Upper lobe of right lung (tissue), 1 donor: ENCODE measurements around the gene PTPRG. TPM values are rescaled to one million over a fixed set of nuclear protein-coding genes. Genes with fewer than 3 reads are reported as not detected.
A peak's percentile ranks its signal among the peaks of the same experiment; 100 is the strongest.

Experiments used
- ATAC-seq: fragments of 200-7000 bp; cut with Tn5 transposase; one replicate; pipeline ENCODE4 v1.9.1; 2020; ENCODE audit warnings: mild to moderate bottlenecking, moderate library complexity
- DNase-seq: peaks from one replicate; pipeline ENCODE4 v3.0.0-alpha.2; 2020
- H3K27ac ChIP-seq: fragments of 200-600 bp; one replicate; pipeline ENCODE4 v1.8.0; 2022
- H3K27me3 ChIP-seq: fragments of 200-600 bp; one replicate; pipeline ENCODE4 v1.8.0; 2022; ENCODE audit warnings: mild to moderate bottlenecking
- H3K36me3 ChIP-seq: fragments of 200-600 bp; one replicate; pipeline ENCODE4 v1.8.0; 2022
- H3K4me1 ChIP-seq: fragments of 200-600 bp; one replicate; pipeline ENCODE4 v1.8.0; 2022
- H3K4me3 ChIP-seq: fragments of 200-600 bp; one replicate; pipeline ENCODE4 v1.8.0; 2022; ENCODE audit warnings: mild to moderate bottlenecking
- H3K9me3 ChIP-seq: fragments of 200-600 bp; one replicate; pipeline ENCODE4 v1.8.0; 2022
- CTCF ChIP-seq: fragments of 200-600 bp; IDR thresholded peaks from one replicate; pipeline ENCODE4 v1.8.0; 2022; ENCODE audit warnings: antibody characterized with exemption
- intact Hi-C: fragments of 100-400 bp; cut with DNase I; formaldehyde crosslinking; loops from one replicate; pipeline ENCODE4 v1.11.0; 2022
- total RNA-seq: library from RNA; stranded (reverse); fragmentation: NEBNext Ultra II Directional; extraction: Animal tissue kit (Norgen Biotek cat#: 25700); gene quantifications from one replicate; pipeline ENCODE4 v1.2.1, GENCODE V29; 2021
- donor health status: DM: no; HTN: yes; CAD: no; lungs with severe emphysema.

The PTPRG gene
- total RNA-seq, 1 donor from 2014 or later = 86.7 TPM

DNA sequence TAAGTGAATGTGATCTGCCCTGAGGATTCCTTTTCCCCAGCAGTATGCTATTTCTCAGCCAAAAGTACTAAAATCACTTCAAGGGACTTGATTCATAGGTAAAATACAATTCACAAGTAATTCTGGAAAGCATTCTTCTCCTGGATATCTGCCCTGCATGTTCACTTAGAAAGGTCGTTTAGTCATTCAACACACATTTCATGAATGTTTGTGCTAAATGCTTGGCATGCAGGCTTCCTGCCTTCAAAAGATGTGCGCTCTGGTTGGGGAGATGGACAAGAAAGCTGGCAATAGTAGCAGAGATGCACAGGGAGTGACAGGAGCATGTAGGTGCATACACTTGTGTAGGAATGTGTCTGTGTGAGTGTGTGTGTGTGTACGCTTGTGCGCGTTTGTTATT is 360.7 kb downstream of the PTPRG start:
- TF ChIP-seq CTCF = no peak
- Histone ChIP-seq H3K27me3 (no peaks in the 10 kb centered on the region), H3K4me1 (peaks cover 22% of the 10 kb centered on the region), H3K9me3 (no peaks in the 10 kb centered on the region), H3K27ac (no peak overlapping the region), H3K36me3 (no peaks in the 10 kb centered on the region), H3K4me3 (no peak overlapping the region)
- ATAC-seq = no peak
- intact Hi-C loops = no loop called here
- no peak for DNase-seq

DNA sequence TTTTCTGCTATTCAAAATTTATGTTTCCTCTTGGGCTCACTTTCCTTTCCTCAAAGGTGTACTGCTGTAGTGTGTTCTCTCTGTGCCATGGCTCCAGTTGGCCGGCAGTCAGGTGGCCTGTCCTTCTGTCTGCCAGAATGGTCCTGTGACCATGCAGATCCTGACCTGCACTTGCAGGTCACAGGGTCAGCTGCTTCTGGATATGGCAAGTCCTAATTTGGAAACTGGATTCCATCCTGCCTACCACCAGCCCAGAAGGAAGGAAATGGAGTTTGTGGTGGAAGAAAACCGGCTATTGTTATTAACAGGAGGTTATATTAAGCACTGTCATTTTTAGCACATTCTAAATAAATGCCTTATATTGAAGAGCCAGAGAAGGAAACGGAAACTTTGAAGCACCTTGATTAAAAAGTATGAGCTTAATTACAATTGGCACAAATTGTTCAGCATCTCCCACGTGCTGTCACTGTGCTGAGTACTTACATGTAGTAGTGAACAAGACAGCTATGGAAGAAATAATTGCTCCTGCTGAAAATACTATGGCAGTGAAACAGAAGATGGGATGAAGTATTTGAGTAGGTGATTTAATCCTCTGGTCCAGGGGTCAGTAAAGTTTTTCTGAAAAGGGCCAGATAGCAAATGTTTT is 362.8 kb downstream of the PTPRG start:
- DNase-seq (no peak), ATAC-seq (no peak)
- H3K4me1 ChIP-seq = peaks cover 24% of the 10 kb centered on the region
- no peak for TF ChIP-seq CTCF
- intact Hi-C loops = no loop called here
- no peaks in the 10 kb centered on the region for H3K9me3 ChIP-seq
- H3K36me3 ChIP-seq = no peaks in the 10 kb centered on the region
- H3K27ac ChIP-seq = no peak overlapping the region
- H3K4me3 ChIP-seq = no peak overlapping the region
- no peaks in the 10 kb centered on the region for H3K27me3 ChIP-seq

- H3K4me3 ChIP-seq = no peak overlapping the region
- H3K27ac ChIP-seq = no peak overlapping the region
- intact Hi-C loops = no loop called here
- H3K36me3 ChIP-seq = no peaks in the 10 kb centered on the region
- no peaks in the 10 kb centered on the region for H3K27me3 ChIP-seq
- ATAC-seq (no peak), DNase-seq (no peak)
- no peaks in the 10 kb centered on the region for H3K9me3 ChIP-seq
- H3K4me1 ChIP-seq = peaks cover 24% of the 10 kb centered on the region
- no peak for TF ChIP-seq CTCF
Measured at GRCh38 chr3:61924991-61925390, 363.6 kb downstream of the PTPRG start.

DNA sequence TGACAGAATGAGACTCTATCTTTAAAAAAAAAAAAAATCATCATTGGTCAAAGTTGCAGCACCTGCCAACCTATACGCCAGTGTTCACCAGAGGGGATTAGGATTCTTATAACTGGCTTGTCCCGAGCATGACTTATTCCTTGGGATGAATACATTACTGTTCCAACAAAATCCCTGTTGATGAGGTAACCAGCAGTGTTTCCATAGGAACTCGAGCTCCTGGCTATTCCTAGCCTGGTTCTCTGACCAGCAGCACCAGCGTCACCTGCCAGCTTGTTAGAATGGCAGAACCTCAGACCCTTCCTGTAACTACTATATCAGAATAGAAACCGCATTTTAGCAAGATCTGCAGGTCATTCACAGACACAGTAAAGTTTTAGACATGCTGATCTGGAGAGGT is 364.4 kb downstream of the PTPRG start:
- H3K4me1 ChIP-seq = peaks cover 24% of the 10 kb centered on the region
- no peak for ATAC-seq
- no peak for DNase-seq
- H3K27ac ChIP-seq = no peak overlapping the region
- intact Hi-C loops = no loop called here
- no peaks in the 10 kb centered on the region for H3K27me3 ChIP-seq
- H3K4me3 ChIP-seq = no peak overlapping the region
- H3K9me3 ChIP-seq = no peaks in the 10 kb centered on the region
- no peak for TF ChIP-seq CTCF
- H3K36me3 ChIP-seq = no peaks in the 10 kb centered on the region

DNA sequence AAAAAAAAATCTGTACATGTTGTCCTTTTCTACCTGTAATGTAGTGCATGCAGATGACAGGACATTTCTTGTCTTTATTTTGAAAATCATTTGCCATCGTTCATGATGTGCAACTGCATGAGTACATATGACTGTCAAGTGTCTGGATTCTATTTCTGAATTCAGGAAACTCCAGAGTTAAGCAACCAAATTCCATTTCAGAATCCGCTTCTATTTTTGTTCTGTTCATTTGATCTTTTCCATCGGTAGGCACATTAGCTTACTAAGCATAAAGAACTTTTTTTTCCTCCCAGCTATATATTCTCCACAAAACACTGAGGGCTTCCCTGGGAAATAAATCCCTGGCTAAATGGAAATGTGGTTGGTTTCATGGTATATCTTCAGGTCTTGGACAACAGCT is 365.6 kb downstream of the PTPRG start:
- no peak for TF ChIP-seq CTCF
- intact Hi-C loops = no loop called here
- H3K36me3 ChIP-seq = no peaks in the 10 kb centered on the region
- H3K4me3 ChIP-seq = no peak overlapping the region
- no peaks in the 10 kb centered on the region for H3K27me3 ChIP-seq
- no peak overlapping the region for H3K27ac ChIP-seq
- DNase-seq = no peak
- H3K4me1 ChIP-seq = peaks cover 24% of the 10 kb centered on the region
- ATAC-seq = no peak
- H3K9me3 ChIP-seq = no peaks in the 10 kb centered on the region

DNA sequence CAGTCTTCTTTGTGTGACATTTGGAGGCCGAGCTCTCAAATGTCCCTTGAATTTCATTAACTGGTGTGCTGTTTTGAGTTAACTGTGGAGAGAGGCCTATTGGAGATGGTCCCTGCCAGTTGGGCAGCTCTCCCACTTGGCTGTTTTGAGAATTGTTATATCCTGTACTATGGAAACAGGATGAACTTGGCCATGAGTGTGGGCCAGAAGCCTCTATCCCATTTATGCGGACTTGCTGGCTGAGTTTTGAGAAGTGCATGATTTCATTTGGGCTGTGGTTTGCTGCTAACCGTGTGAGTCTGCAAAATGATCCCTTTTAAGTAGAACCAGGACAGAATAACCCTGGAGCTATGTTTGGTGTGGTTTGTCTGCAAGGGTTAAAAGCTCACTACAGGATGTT is 366.0 kb downstream of the PTPRG start:
- Histone ChIP-seq H3K36me3 (no peaks in the 10 kb centered on the region), H3K4me3 (no peak overlapping the region), H3K9me3 (no peaks in the 10 kb centered on the region), H3K27me3 (no peaks in the 10 kb centered on the region), H3K27ac (peak overlapping the region; percentile 47), H3K4me1 (peaks cover 24% of the 10 kb centered on the region)
- DNase-seq (no peak), ATAC-seq (peak; percentile 63)
- intact Hi-C loops = no loop called here
- no peak for TF ChIP-seq CTCF
